Stimulated activated naive CD4-positive, alpha-beta T cell treated with Interleukin-2 at 50 U/mL for 16 hours (primary cell): ENCODE measurements around the gene KRT36.

Source experiments
- DNase-seq: peaks from one replicate; lab custom pipeline; 2025; lab: John Stamatoyannopoulos, UW

KRT36 gene

GRCh38 chr17:41439375-41439774 is 50.3 kb downstream of the KRT36 start:
- no peak for DNase-seq

GRCh38 chr17:41437769-41438168 is 51.9 kb downstream of the KRT36 start:
- no peak for DNase-seq

GRCh38 chr17:41437254-41437653 is 52.5 kb downstream of the KRT36 start:
- no peak for DNase-seq
